NB4 (cell line): ENCODE results near the gene CDKN3.

Source experiments
- DNase-seq: peaks from one replicate; pipeline ENCODE4 v3.0.0; 2010; ENCODE audit warnings: low read depth
- H3K4me3 ChIP-seq: one replicate; pipeline ENCODE4 v1.5.1; 2011; ENCODE audit warnings: mild to moderate bottlenecking, low read depth, low read length, moderate library complexity
- MYC ChIP-seq: IDR thresholded peaks from 2 replicates; pipeline ENCODE4 v1.6.1; 2011; ENCODE audit warnings: low read depth, low read length
- POLR2A ChIP-seq: IDR thresholded peaks from 2 replicates; pipeline ENCODE4 v1.6.1; 2011; ENCODE audit warnings: mild to moderate bottlenecking; ENCODE audit not compliant: insufficient read length; ENCODE audit errors: extremely low read depth
- TF ChIP-seq, protein P1 (sequence below): IDR thresholded peaks from 2 replicates; pipeline ENCODE4 v1.6.1; 2011; ENCODE audit warnings: low read depth, low read length
- TF ChIP-seq, protein P2 (sequence below): IDR thresholded peaks from one replicate; pipeline ENCODE4 v1.5.1; 2012; ENCODE audit warnings: low read depth, low read length

The CDKN3 gene

DNA sequence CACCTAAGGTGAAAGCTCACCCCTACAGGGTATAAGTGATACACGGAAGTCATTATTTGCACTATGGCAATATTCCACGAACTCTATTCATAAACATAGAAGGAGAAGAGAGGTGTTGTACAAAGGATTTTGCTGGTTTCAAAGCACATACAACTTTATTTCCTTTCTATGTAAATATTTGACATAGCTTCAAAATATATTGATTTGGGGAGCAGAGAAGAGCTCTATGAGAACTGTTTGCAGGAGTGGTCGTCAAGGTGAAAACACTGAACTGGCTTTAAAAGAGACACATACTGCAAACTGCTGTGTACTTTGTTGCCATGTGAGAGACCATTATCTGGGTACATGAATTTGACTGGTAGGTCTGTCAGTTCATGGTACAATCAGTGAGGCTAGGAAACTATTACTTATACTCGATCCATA lies 27.7 kb downstream of the CDKN3 start:
- no peak for DNase-seq
- H3K4me3 ChIP-seq: no peak overlapping the region
- TF ChIP-seq, protein P1, sequence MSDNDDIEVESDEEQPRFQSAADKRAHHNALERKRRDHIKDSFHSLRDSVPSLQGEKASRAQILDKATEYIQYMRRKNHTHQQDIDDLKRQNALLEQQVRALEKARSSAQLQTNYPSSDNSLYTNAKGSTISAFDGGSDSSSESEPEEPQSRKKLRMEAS: no peak
- no peak for TF ChIP-seq MYC
- TF ChIP-seq, protein P2, sequence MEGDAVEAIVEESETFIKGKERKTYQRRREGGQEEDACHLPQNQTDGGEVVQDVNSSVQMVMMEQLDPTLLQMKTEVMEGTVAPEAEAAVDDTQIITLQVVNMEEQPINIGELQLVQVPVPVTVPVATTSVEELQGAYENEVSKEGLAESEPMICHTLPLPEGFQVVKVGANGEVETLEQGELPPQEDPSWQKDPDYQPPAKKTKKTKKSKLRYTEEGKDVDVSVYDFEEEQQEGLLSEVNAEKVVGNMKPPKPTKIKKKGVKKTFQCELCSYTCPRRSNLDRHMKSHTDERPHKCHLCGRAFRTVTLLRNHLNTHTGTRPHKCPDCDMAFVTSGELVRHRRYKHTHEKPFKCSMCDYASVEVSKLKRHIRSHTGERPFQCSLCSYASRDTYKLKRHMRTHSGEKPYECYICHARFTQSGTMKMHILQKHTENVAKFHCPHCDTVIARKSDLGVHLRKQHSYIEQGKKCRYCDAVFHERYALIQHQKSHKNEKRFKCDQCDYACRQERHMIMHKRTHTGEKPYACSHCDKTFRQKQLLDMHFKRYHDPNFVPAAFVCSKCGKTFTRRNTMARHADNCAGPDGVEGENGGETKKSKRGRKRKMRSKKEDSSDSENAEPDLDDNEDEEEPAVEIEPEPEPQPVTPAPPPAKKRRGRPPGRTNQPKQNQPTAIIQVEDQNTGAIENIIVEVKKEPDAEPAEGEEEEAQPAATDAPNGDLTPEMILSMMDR: no peak
- no peak for TF ChIP-seq POLR2A

GRCh38 chr14:54425068-54425467 lies 28.3 kb downstream of the CDKN3 start:
- no peak for DNase-seq
- no peak overlapping the region for H3K4me3 ChIP-seq
- TF ChIP-seq MYC: no peak
- TF ChIP-seq, protein P2: no peak
- TF ChIP-seq POLR2A: no peak
- TF ChIP-seq, protein P1: no peak

DNA sequence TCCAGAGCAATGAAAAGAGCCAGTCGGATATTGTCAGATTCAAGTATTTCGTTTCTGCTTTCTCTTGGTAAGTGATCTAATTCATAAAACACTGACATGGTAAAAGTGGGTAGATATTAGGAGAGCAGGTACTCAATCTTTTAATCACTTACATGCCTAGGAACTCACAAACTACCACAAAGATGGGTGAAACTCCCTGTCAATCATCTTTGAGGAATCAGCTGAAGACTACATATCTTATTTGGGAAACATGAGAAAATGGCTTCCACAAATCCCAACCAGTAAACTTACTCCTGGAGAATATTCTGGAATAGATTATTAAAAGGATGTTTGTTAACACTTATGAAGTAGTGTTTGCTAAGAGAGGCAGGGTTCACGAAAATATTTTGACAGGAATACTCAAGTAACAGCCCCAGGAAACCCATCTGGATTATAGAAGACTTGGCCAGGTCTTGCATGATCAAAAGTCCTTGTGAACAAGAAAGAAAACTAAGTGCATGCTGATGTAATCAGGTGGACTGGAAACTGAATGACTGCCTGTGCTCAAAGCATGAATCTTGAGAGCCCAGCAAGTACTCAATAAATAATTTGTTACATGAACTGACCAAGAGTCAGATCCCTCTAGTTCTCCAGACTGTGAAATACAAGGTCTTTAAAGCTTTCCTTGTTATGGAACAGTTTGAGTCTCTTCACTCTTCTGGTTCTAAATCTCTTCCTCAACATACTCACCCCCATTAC lies 28.9 kb downstream of the CDKN3 start:
- H3K4me3 ChIP-seq: no peak overlapping the region
- DNase-seq: no peak
- TF ChIP-seq, protein P1: no peak
- TF ChIP-seq, protein P2: no peak
- TF ChIP-seq POLR2A (no peak), MYC (no peak)

GRCh38 chr14:54427871-54428270 lies 31.1 kb downstream of the CDKN3 start:
- H3K4me3 ChIP-seq: no peak overlapping the region
- TF ChIP-seq POLR2A: no peak
- TF ChIP-seq, protein P2: no peak
- no peak for DNase-seq

DNA sequence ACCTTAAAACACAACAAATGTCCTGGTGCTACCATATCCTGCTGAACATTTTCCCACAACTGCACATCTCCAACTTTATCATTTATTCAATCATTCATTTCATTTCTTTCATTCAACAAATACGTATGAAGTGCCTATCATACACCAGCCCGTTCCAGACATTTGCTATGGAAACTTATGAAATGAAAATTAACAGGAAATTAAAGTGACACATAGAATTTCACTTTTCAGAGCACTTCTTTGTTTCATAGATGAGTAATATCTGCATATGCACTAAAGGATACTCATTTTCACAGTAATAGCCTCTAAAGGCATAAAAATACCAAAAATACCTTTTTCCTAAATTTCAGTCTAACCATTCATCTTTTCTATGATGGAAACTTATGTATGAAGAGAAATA lies 31.7 kb downstream of the CDKN3 start:
- DNase-seq: no peak

More for the DNA sequence above, 31.7 kb downstream of the CDKN3 start:
- TF ChIP-seq POLR2A (no peak), MYC (no peak)
- TF ChIP-seq, protein P2: no peak
- TF ChIP-seq, protein P1: no peak
- H3K4me3 ChIP-seq: no peak overlapping the region
